DND-41 (cell line): ENCODE results near the gene ARHGAP5.

Source experiments
- ATAC-seq: fragments of 200-7000 bp; cut with Tn5 transposase; 3 replicates; pipeline ENCODE4 v1.9.1; 2021; ENCODE audit warnings: low read depth; ENCODE audit not compliant: insufficient read depth
- DNase-seq: peaks from one replicate; pipeline ENCODE4 v3.0.0-alpha.2; 2020
- H2AFZ ChIP-seq: 2 replicates; pipeline ENCODE4 v1.6.0; 2012; ENCODE audit warnings: low read depth, low read length
- H3K27ac ChIP-seq: 2 replicates; pipeline ENCODE4 v1.5.1; 2012; ENCODE audit warnings: low read length, inconsistent platforms
- H3K27me3 ChIP-seq: fragments of 200-600 bp; sonication (generic); 2 replicates; pipeline ENCODE4 v1.6.0; 2012; ENCODE audit warnings: low read length, mild to moderate bottlenecking, inconsistent platforms; ENCODE audit not compliant: insufficient read depth, poor library complexity
- H3K36me3 ChIP-seq: 2 replicates; pipeline ENCODE4 v1.5.1; 2012; ENCODE audit warnings: low read length, inconsistent platforms; ENCODE audit not compliant: insufficient read depth
- H3K4me1 ChIP-seq: 2 replicates; pipeline ENCODE4 v1.5.1; 2012; ENCODE audit warnings: mild to moderate bottlenecking, low read length; ENCODE audit not compliant: insufficient read depth
- H3K4me2 ChIP-seq: 2 replicates; pipeline ENCODE4 v1.6.0; 2012; ENCODE audit warnings: mild to moderate bottlenecking, moderate library complexity, low read length, inconsistent platforms; ENCODE audit not compliant: insufficient read depth
- H3K4me3 ChIP-seq, 2 experiments: fragments of 200-600 bp in 1 of 2; shearing (Covaris generic) in 1 of 2; 2 replicates each; pipeline ENCODE4 v1.5.1; 2012 to 2016; ENCODE audit warnings: inconsistent platforms in 2 of 2, low read length in 2 of 2, mild to moderate bottlenecking in 2 of 2, low read depth in 1 of 2, moderate library complexity in 1 of 2
- H3K79me2 ChIP-seq: 2 replicates; pipeline ENCODE4 v1.6.0; 2012; ENCODE audit warnings: low read length, inconsistent platforms; ENCODE audit not compliant: insufficient read depth
- H3K9ac ChIP-seq: 2 replicates; pipeline ENCODE4 v1.6.0; 2012; ENCODE audit warnings: low read depth, mild to moderate bottlenecking, inconsistent platforms, low read length, moderate library complexity
- H3K9me3 ChIP-seq: 2 replicates; pipeline ENCODE4 v1.5.1; 2012; ENCODE audit warnings: low read length, moderate library complexity, mild to moderate bottlenecking, inconsistent platforms; ENCODE audit not compliant: insufficient read depth, severe bottlenecking
- H4K20me1 ChIP-seq: 2 replicates; pipeline ENCODE4 v1.6.0; 2012; ENCODE audit warnings: low read length; ENCODE audit not compliant: insufficient read depth
- CTCF ChIP-seq: IDR thresholded peaks from 2 replicates; pipeline ENCODE4 v1.5.1; 2012; ENCODE audit warnings: borderline replicate concordance, low read length, moderate library complexity, mild to moderate bottlenecking; ENCODE audit not compliant: poor library complexity, severe bottlenecking; ENCODE audit errors: extremely low read depth
- EZH2 ChIP-seq: IDR thresholded peaks from 3 replicates; pipeline ENCODE4 v1.6.1; 2012; ENCODE audit warnings: borderline replicate concordance, low read depth, mild to moderate bottlenecking, moderate library complexity, low read length, inconsistent platforms; ENCODE audit not compliant: severe bottlenecking

The ARHGAP5 gene

GRCh38 chr14:32203928-32204357 lies 126.8 kb downstream of the ARHGAP5 start:
- Histone ChIP-seq H3K36me3 (no peaks in the 10 kb centered on the region), H3K9me3 (no peaks in the 10 kb centered on the region), H3K27me3 (peaks cover 45% of the 10 kb centered on the region), H2AFZ (peak overlapping the region; percentile 50), H4K20me1 (no peaks in the 10 kb centered on the region), H3K4me2 (peak overlapping the region; percentile 86), H3K4me3 (peak overlapping the region in 1 of 2 experiments; percentile 63; a peak in 3 of 4 replicates), H3K27ac (no peak overlapping the region), H3K9ac (peak overlapping the region; percentile 49; the same call in 1 of the 2 replicates), H3K4me1 (peaks cover 37% of the 10 kb centered on the region), H3K79me2 (no peaks in the 10 kb centered on the region)
- TF ChIP-seq EZH2 (no peak), CTCF (no peak)
- ATAC-seq (no peak), DNase-seq (no peak)

GRCh38 chr14:32205554-32205953 lies 128.4 kb downstream of the ARHGAP5 start:
- Histone ChIP-seq H3K4me2 (no peak overlapping the region), H3K27me3 (peaks cover 36% of the 10 kb centered on the region), H2AFZ (no peak overlapping the region), H3K4me3 (no peak overlapping the region), H3K9ac (no peak overlapping the region), H3K79me2 (no peaks in the 10 kb centered on the region), H3K4me1 (peaks cover 36% of the 10 kb centered on the region), H3K36me3 (no peaks in the 10 kb centered on the region), H4K20me1 (no peaks in the 10 kb centered on the region), H3K9me3 (no peaks in the 10 kb centered on the region), H3K27ac (no peak overlapping the region)
- TF ChIP-seq CTCF: no peak
- TF ChIP-seq EZH2: no peak
- no peak for DNase-seq
- ATAC-seq: no peak

- Histone ChIP-seq H3K4me1 (peaks cover 31% of the 10 kb centered on the region), H3K27me3 (peaks cover 32% of the 10 kb centered on the region), H3K4me3 (no peak overlapping the region), H3K9me3 (no peaks in the 10 kb centered on the region), H2AFZ (no peak overlapping the region), H3K9ac (no peak overlapping the region), H3K4me2 (no peak overlapping the region), H3K27ac (no peak overlapping the region), H4K20me1 (no peaks in the 10 kb centered on the region), H3K79me2 (no peaks in the 10 kb centered on the region), H3K36me3 (no peaks in the 10 kb centered on the region)
- no peak for DNase-seq
- ATAC-seq: no peak
- TF ChIP-seq EZH2 (no peak), CTCF (no peak)
Observed at GRCh38 chr14:32205984-32206383, 128.9 kb downstream of the ARHGAP5 start.

- Histone ChIP-seq H3K4me1 (peaks cover 26% of the 10 kb centered on the region), H3K4me2 (no peak overlapping the region), H3K9ac (no peak overlapping the region), H2AFZ (no peak overlapping the region), H3K79me2 (no peaks in the 10 kb centered on the region), H3K4me3 (no peak overlapping the region), H3K9me3 (no peaks in the 10 kb centered on the region), H3K27ac (no peak overlapping the region), H3K27me3 (peaks cover 26% of the 10 kb centered on the region), H4K20me1 (no peaks in the 10 kb centered on the region), H3K36me3 (no peaks in the 10 kb centered on the region)
- DNase-seq (no peak), ATAC-seq (no peak)
- TF ChIP-seq EZH2 (no peak), CTCF (no peak)
Observed at GRCh38 chr14:32206552-32206951, 129.4 kb downstream of the ARHGAP5 start.
